ENCODE results near the gene RAD21L1.

GRCh38 chr20:1281279-1282057, 55.6 kb downstream of the RAD21L1 start:
- TF ChIP-seq EZH2 (IDR thresholded peaks at IDR 0.05; ENCODE audit: borderline replicate concordance, insufficient read depth, low read length, poor library complexity, severe bottlenecking) (no peak), REST (IDR thresholded peaks at IDR 0.05; ENCODE audit: borderline replicate concordance) (no peak), CTCF (IDR thresholded peaks at IDR 0.05; ENCODE audit: poor library complexity, severe bottlenecking) (no peak), MXI1 (conservative IDR thresholded peaks at IDR 0.05; ENCODE audit: poor library complexity, severe bottlenecking) (no peak), EP300 (conservative IDR thresholded peaks at IDR 0.05; ENCODE audit: poor library complexity, severe bottlenecking) (no peak), TAF1 (IDR thresholded peaks at IDR 0.05; ENCODE audit: low read depth) (no peak)

Data from neural cell (in vitro differentiated cells).